Natural killer cell (primary cell): ENCODE data around the gene GJB6. TPM values are rescaled to one million over a fixed set of nuclear protein-coding genes. Genes with fewer than 3 reads are reported as not detected.

Experiments
- ATAC-seq, 3 donors: fragments of 150-1000 bp in 2 of 3; fragments of 200-7000 bp in 1 of 3; cut with Tn5 transposase; 1 replicate in 1 of 3; 2 replicates in 2 of 3; pipeline ENCODE4 v1.10.0; 2021; ENCODE audit warnings: mild to moderate bottlenecking in 2 of 3, moderate library complexity in 2 of 3
- DNase-seq, 2 donors: peaks; one replicate each; pipeline versions ENCODE4 v3.0.0 to v3.0.0-alpha.2; 2013 to 2021; ENCODE audit warnings: mixed read lengths in 1 of 2
- H3K27ac ChIP-seq: one replicate; pipeline ENCODE4 v1.5.1; 2013; ENCODE audit warnings: mild to moderate bottlenecking, low read length
- H3K27me3 ChIP-seq: one replicate; pipeline ENCODE4 v1.6.1; 2013; ENCODE audit warnings: low read length; ENCODE audit not compliant: control insufficient read depth, insufficient read depth
- H3K36me3 ChIP-seq: one replicate; pipeline ENCODE4 v1.6.1; 2013; ENCODE audit warnings: low read length; ENCODE audit not compliant: control insufficient read depth, insufficient read depth
- H3K4me1 ChIP-seq: one replicate; pipeline ENCODE4 v1.6.1; 2013; ENCODE audit warnings: low read length; ENCODE audit not compliant: control insufficient read depth, insufficient read depth
- H3K4me3 ChIP-seq: one replicate; pipeline ENCODE4 v1.5.1; 2013; ENCODE audit warnings: low read length
- H3K9me3 ChIP-seq: one replicate; pipeline ENCODE4 v1.6.1; 2013; ENCODE audit warnings: low read length; ENCODE audit not compliant: control insufficient read depth, insufficient read depth
- H3K27ac Mint-ChIP-seq, 2 donors: one replicate each; pipeline ENCODE4 v1.8.0; 2022; ENCODE audit warnings: mild to moderate bottlenecking in 2 of 2, mixed read lengths in 2 of 2, moderate library complexity in 1 of 2
- H3K27me3 Mint-ChIP-seq, 2 donors: one replicate each; pipeline ENCODE4 v1.8.0; 2022; ENCODE audit warnings: low read depth in 2 of 2, mixed read lengths in 2 of 2
- H3K36me3 Mint-ChIP-seq: one replicate; pipeline ENCODE4 v1.8.0; 2022; ENCODE audit warnings: mixed read lengths
- H3K4me1 Mint-ChIP-seq, 2 donors: one replicate each; pipeline ENCODE4 v1.8.0; 2022; ENCODE audit warnings: mixed read lengths in 2 of 2
- H3K4me3 Mint-ChIP-seq: one replicate; pipeline ENCODE4 v1.8.0; 2022; ENCODE audit warnings: mild to moderate bottlenecking, moderate library complexity, mixed read lengths
- H3K9me3 Mint-ChIP-seq, 2 donors: one replicate each; pipeline ENCODE4 v1.8.0; 2022; ENCODE audit warnings: mixed read lengths in 2 of 2
- WGBS: methylation state at CpG from one replicate; pipeline ENCODE4 v1.1.7; 2013; ENCODE audit warnings: missing lambda C conversion rate; ENCODE audit not compliant: insufficient coverage; 5-methylcytosine and 5-hydroxymethylcytosine counted together
- intact Hi-C: fragments of 100-400 bp; cut with micrococcal nuclease; formaldehyde crosslinking; loops from one replicate; pipeline ENCODE4 v1.14.2; 2022
- total RNA-seq, 4 donors: library from RNA; stranded (reverse); fragments of 120-200 nt in 1 of 4; gene quantifications; one replicate each; pipeline versions ENCODE4 v1.2.3 to v1.2.4, GENCODE V29; 2013 to 2022
- TF ChIP-seq, protein P1 (sequence below): fragments of 200-600 bp; IDR thresholded peaks from one replicate; pipeline ENCODE4 v1.8.0; 2022; ENCODE audit warnings: antibody characterized with exemption

The GJB6 gene
- total RNA-seq, 3 donors from 2014 or later (not counting 1 experiment from before 2014, with no cell fraction given), result 0.23 to 1.3 (median 0.26) TPM

DNA sequence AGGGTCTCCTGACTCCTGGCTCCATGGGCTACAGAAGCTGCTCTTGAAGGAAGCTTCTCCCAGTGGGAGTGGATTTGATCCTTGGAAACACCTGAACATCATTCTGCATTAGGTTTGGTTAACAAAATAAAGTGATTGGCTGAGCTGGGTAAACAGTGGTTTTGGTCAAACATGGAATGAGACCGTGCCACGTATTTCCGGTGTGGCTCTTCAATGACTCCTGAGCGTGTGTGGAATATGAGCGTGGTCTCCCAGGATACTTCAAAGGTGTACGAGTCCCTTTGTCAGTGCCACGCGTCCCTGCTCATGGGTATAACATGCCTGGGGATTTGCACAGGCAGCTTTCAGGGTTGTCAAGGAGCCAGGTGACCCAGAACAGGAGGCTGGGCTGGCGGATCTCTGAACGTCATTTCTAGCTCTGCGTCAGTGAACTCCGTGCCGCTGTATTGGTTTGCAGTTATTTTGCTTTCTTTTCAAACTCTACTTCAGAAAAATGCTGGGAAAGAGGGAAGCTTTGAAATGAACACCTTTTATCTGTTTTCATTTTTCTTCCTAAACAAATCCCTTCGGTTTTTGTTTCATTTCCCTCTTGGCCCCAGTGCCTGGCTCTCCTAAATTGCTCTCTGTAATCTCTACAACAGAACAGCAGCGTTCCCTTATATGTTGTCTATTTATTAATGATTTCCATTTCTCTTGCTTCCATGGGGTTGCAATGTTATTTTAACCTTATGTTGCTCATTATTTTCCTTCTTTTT, 26.3 kb upstream of the GJB6 start:
- TF ChIP-seq, protein P1, sequence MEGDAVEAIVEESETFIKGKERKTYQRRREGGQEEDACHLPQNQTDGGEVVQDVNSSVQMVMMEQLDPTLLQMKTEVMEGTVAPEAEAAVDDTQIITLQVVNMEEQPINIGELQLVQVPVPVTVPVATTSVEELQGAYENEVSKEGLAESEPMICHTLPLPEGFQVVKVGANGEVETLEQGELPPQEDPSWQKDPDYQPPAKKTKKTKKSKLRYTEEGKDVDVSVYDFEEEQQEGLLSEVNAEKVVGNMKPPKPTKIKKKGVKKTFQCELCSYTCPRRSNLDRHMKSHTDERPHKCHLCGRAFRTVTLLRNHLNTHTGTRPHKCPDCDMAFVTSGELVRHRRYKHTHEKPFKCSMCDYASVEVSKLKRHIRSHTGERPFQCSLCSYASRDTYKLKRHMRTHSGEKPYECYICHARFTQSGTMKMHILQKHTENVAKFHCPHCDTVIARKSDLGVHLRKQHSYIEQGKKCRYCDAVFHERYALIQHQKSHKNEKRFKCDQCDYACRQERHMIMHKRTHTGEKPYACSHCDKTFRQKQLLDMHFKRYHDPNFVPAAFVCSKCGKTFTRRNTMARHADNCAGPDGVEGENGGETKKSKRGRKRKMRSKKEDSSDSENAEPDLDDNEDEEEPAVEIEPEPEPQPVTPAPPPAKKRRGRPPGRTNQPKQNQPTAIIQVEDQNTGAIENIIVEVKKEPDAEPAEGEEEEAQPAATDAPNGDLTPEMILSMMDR, result no peak
- no peak for ATAC-seq
- no peaks in the 10 kb centered on the region for H3K36me3 ChIP-seq
- Mint-ChIP-seq H3K36me3 (no peaks in the 10 kb centered on the region), H3K27ac (no peak overlapping the region), H3K4me3 (no peak overlapping the region), H3K4me1 (no peaks in the 10 kb centered on the region), H3K27me3 (peaks cover 18 to 23% of the 10 kb centered on the region in 2 donors), H3K9me3 (no peaks in the 10 kb centered on the region)
- WGBS, result 86% methylated on average over 10 of the region's 15 CpGs
- H3K27ac ChIP-seq, result no peak overlapping the region
- H3K4me3 ChIP-seq, result no peak overlapping the region
- no peaks in the 10 kb centered on the region for H3K27me3 ChIP-seq
- intact Hi-C loops, result no loop called here
- H3K9me3 ChIP-seq, result no peaks in the 10 kb centered on the region
- H3K4me1 ChIP-seq, result no peaks in the 10 kb centered on the region
- DNase-seq, result no peak

DNA sequence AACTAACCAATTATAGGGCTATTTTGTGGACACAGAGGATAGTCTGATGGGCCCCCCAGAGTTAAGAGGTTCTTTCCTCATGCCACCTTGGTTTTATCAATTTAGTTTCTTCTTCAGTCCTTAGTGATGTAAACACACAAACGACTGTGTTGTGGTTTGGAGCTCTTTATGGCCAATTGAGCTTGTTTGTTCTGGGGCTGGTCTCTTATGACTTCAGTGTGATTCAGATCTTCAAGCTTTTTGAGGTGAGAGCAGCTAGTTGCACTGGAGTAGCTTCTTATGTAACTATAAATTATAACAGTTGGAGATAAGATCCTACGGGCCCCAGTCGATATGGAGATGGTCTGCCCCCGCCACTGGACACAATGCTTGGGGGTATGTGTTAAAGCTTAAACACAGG, 22.0 kb upstream of the GJB6 start:
- no peak overlapping the region for H3K27ac ChIP-seq
- H3K4me1 ChIP-seq, result no peaks in the 10 kb centered on the region
- Mint-ChIP-seq H3K4me3 (no peak overlapping the region), H3K36me3 (no peaks in the 10 kb centered on the region), H3K27ac (no peak overlapping the region), H3K27me3 (peaks cover 15 to 31% of the 10 kb centered on the region in 2 donors), H3K9me3 (no peaks in the 10 kb centered on the region), H3K4me1 (no peaks in the 10 kb centered on the region)
- H3K9me3 ChIP-seq, result no peaks in the 10 kb centered on the region
- no peak for ATAC-seq
- H3K36me3 ChIP-seq, result no peaks in the 10 kb centered on the region
- WGBS, result 63% methylated on average over 3 of the region's 4 CpGs
- intact Hi-C loops, result no loop called here
- TF ChIP-seq, protein P1, result no peak
- no peak overlapping the region for H3K4me3 ChIP-seq
- DNase-seq, result no peak
- H3K27me3 ChIP-seq, result no peaks in the 10 kb centered on the region

DNA sequence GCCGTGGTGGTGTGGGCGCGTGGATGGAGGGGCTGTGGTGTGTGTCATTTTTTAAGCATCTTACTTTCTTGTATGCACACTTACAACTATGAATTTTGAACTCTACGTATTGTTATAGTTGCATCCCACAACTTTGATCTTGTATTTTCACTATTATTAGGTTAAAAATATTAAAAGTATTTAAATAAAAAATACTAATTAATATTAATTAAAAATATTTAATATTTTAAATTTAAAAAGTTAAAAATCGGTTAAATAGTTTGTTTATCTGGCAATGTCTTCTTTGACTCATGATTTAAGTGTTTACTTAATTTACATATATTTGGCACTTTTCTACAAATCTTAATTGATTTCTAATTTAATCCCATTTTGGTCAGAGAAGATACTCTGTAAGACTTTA, 17.8 kb upstream of the GJB6 start:
- Mint-ChIP-seq H3K27ac (no peak overlapping the region), H3K27me3 (peaks cover 9 to 24% of the 10 kb centered on the region in 2 donors), H3K4me3 (no peak overlapping the region), H3K4me1 (no peaks in the 10 kb centered on the region), H3K36me3 (no peaks in the 10 kb centered on the region), H3K9me3 (no peaks in the 10 kb centered on the region)
- WGBS, result no CpG with 5 or more reads among the region's 5 CpGs
- Histone ChIP-seq H3K9me3 (no peaks in the 10 kb centered on the region), H3K27me3 (no peaks in the 10 kb centered on the region), H3K36me3 (no peaks in the 10 kb centered on the region), H3K4me1 (no peaks in the 10 kb centered on the region), H3K27ac (no peak overlapping the region), H3K4me3 (no peak overlapping the region)
- DNase-seq, result no peak
- intact Hi-C loops, result no loop called here
- ATAC-seq, result no peak
- TF ChIP-seq, protein P1, result no peak

DNA sequence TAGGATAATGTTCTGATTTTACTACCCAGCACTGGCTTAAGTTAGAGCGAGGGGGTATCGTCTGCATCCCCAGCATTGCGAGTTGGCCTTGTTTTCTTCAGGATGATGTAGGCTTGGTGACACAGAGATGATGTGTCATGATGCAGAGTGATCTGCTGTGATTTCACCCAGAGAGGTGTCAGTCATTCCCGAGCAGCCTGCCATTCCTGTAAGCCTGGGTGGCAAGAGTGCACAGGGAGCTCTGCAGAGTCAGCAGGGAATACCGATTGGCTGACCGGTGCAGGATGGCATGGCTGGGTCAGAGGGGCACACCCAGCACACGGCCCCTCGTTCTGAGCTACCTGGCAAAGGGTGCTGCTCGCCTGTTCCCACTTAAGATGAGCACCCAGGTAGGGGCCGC, 15.8 kb upstream of the GJB6 start:
- H3K4me3 ChIP-seq, result no peak overlapping the region
- intact Hi-C loops, result no loop called here
- no peak for ATAC-seq

More for the DNA sequence above, 15.8 kb upstream of the GJB6 start:
- Mint-ChIP-seq H3K27ac (no peak overlapping the region), H3K36me3 (no peaks in the 10 kb centered on the region), H3K4me3 (no peak overlapping the region), H3K4me1 (no peaks in the 10 kb centered on the region), H3K27me3 (peaks cover 2 to 18% of the 10 kb centered on the region in 2 donors), H3K9me3 (no peaks in the 10 kb centered on the region)
- Histone ChIP-seq H3K27me3 (no peaks in the 10 kb centered on the region), H3K9me3 (no peaks in the 10 kb centered on the region), H3K4me1 (no peaks in the 10 kb centered on the region), H3K36me3 (no peaks in the 10 kb centered on the region), H3K27ac (no peak overlapping the region)
- DNase-seq, result no peak
- TF ChIP-seq, protein P1, result no peak
- 88% methylated on average over 10 of the region's 10 CpGs for WGBS
